Thymus (tissue), 11 donors: ENCODE data around the gene TMEM119. TPM values are rescaled to one million over a fixed set of nuclear protein-coding genes. Genes with fewer than 3 reads are reported as not detected.
"Not testable (repeated sequence)": the region's sequence is repeated elsewhere in the genome, so short reads cannot be mapped to it uniquely, and the experiment has no call there.

Experiments used
- DNase-seq, 9 donors: peaks; one replicate each; pipeline ENCODE4 v3.0.0-alpha.2; 2013; ENCODE audit warnings: low spot score in 9 of 9, low read depth in 6 of 9, missing footprints in 1 of 9
- H3K27ac ChIP-seq, 2 donors: one replicate each; pipeline ENCODE4 v1.5.1; 2013; ENCODE audit warnings: control low read depth in 1 of 2, low read depth in 1 of 2, low read length in 1 of 2, mild to moderate bottlenecking in 1 of 2, moderate library complexity in 1 of 2
- H3K27me3 ChIP-seq, 2 donors: one replicate each; pipeline ENCODE4 v1.5.1; 2013; ENCODE audit warnings: low read length in 1 of 2; ENCODE audit not compliant: control insufficient read depth in 2 of 2, insufficient read depth in 1 of 2
- H3K36me3 ChIP-seq, 2 donors: one replicate each; pipeline ENCODE4 v1.5.1; 2013; ENCODE audit warnings: low read length in 1 of 2, mild to moderate bottlenecking in 1 of 2, moderate library complexity in 1 of 2; ENCODE audit not compliant: control insufficient read depth in 2 of 2, insufficient read depth in 2 of 2
- H3K4me1 ChIP-seq, 2 donors: one replicate each; pipeline ENCODE4 v1.5.1; 2013; ENCODE audit warnings: low read length in 2 of 2; ENCODE audit not compliant: control insufficient read depth in 2 of 2, insufficient read depth in 2 of 2
- H3K4me3 ChIP-seq, 2 donors: one replicate each; pipeline ENCODE4 v1.5.1; 2013; ENCODE audit warnings: low read length in 2 of 2, control low read depth in 1 of 2, mild to moderate bottlenecking in 1 of 2
- H3K9me3 ChIP-seq, 2 donors: one replicate each; pipeline ENCODE4 v1.5.1; 2013; ENCODE audit warnings: low read length in 1 of 2, mild to moderate bottlenecking in 1 of 2; ENCODE audit not compliant: control insufficient read depth in 2 of 2, insufficient read depth in 1 of 2
- WGBS: extraction: QIAGEN DNeasy Blood & Tissue Kit; methylation state at CpG from one replicate; pipeline ENCODE4 v1.1.7; 2013; 5-methylcytosine and 5-hydroxymethylcytosine counted together
- polyA plus RNA-seq: library from polyadenylated mRNA; stranded (reverse); fragments of 200-250 nt; gene quantifications from one replicate; pipeline ENCODE4 v1.2.3, GENCODE V29; 2013
- total RNA-seq: library from RNA; stranded (reverse); fragments of 120-200 nt; gene quantifications from one replicate; pipeline ENCODE4 v1.2.4, GENCODE V29; 2013
- donor health status: healthy.

Gene TMEM119
- total and polyA plus RNA-seq, 2 donors = 4.0 to 5.3 TPM

DNA sequence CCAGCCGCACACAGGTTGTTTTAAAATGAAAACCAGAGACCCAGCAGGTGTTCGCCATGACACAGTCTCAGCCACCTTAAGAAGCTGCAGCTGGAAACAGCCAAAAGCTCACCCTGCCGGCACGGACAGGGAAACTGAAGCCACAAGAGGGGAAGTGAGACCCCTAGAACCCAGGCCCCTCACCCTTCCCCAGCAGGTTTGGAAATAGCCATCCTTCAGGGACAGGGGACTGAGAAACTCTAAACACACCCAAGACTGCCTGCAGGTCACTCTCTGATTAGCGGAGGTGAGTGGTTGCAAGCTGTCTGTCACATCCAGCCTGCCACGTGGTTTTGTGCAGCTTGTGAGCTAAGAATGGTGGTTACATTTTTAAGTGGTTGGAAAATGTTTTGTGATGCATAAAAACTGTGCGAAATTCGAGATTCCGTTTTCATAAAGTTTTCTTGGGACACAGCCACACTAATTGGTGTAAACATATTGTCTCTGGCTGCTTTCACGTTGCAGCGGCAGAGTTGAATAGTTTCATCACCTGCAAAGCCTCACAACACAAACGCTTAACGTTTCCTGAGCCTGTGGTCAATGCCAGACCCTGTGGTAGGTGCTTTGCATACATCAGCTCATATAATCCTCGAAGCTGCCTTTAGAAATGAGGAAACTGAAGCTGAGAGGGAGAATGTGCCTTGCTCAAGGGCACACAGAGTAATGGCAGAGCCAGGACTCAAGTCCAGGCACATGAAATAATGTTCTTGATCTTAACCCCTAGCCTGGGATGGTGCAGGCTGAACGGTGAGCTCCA, 37.5 kb upstream of the TMEM119 start:
- Histone ChIP-seq H3K4me1 (peaks cover 67 to 98% of the 10 kb centered on the region in 2 donors), H3K27me3 (no peaks in the 10 kb centered on the region), H3K27ac (peak overlapping the region; percentile 84), H3K4me3 (peak overlapping the region; percentile 1 to 11), H3K36me3 (no peaks in the 10 kb centered on the region), H3K9me3 (peaks cover 0 to 2% of the 10 kb centered on the region in 2 donors)
- WGBS = 1% methylated on average over 15 of the region's 15 CpGs
- DNase-seq = peak in 2 of 9 donors; percentile 56 to 86

DNA sequence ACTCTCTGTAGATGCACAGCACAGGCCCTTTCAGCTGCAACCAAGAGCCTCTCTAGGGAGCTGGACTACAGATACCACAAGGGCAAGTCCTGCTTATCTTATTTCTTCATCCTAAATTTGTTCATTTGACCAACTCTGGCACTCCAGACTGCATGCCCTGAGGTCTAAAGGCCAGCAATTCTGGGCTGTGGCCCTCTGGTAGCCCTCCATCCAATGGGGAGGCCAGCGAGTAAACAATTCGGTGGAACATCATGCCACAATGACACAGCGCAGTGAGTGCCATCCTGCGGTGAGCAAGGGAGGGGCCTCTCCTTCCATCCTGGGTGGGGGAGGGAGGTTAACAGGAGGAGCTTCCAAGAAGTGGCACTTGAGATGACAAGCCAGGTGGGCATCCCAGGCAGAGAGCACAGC, 36.5 kb upstream of the TMEM119 start:
- 8% methylated on average over 4 of the region's 4 CpGs for WGBS
- Histone ChIP-seq H3K27me3 (no peaks in the 10 kb centered on the region), H3K9me3 (peaks cover 0 to 2% of the 10 kb centered on the region in 2 donors), H3K27ac (peak overlapping the region; percentile 72 to 84), H3K4me3 (peak overlapping the region; percentile 3 to 5), H3K36me3 (no peaks in the 10 kb centered on the region), H3K4me1 (peaks cover 73 to 100% of the 10 kb centered on the region in 2 donors)
- peak in 1 of 9 donors; percentile 76 for DNase-seq

DNA sequence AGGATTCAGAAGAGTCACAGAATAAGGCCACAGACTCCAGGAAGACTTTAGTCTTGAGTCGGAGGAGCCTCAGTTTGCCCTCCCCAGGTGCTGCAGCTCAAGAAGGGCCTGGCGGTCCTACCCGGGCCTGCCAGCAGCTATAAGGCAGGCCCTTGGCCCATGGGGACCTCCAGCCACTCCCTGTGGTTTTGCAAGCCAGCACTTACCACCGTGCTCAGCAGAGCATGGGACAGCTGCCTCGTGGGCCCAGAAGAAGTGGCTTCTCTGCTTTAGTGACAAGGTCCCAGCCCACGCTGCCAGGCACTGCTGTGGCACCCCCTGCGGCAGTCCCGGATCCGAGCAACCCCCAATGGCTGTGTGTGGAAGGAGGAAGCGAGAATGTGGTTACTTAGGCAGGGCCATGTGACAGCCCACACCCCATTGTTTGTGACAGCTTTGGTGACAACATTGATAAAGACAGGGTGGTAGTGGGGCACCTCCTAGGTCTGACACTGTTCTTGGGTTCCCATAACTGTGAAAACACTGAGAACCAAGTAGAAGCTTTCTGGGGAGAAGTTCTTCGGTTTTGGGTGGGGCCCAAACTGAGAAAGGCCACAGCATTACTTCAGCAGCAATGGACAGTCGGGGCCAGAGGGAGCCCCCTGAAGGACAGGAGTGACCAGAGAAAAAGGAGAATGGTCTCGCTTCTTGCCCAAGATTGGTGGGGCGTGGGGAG, 35.8 kb upstream of the TMEM119 start, which contains the start of gene SELPLG:
Gene SELPLG (minus strand): TSS at position 361 of the 715 bp plus-strand sequence. CDS start 9,587 bp downstream, outside the sequence.
- WGBS = 18% methylated on average over 14 of the region's 14 CpGs
- peak in 5 of 9 donors; percentile 75 to 92 (median 76) for DNase-seq
- H3K4me1 ChIP-seq = peaks cover 76 to 100% of the 10 kb centered on the region in 2 donors
- H3K4me3 ChIP-seq = peak within 1 kb of the TSS; percentile 44 to 49
- H3K36me3 ChIP-seq = peaks cover 0 to 2% of the 10 kb centered on the region in 2 donors
- no peaks in the 10 kb centered on the region for H3K27me3 ChIP-seq
- peak within 1 kb of the TSS; percentile 79 to 84 for H3K27ac ChIP-seq
- peaks cover 0 to 2% of the 10 kb centered on the region in 2 donors for H3K9me3 ChIP-seq

DNA sequence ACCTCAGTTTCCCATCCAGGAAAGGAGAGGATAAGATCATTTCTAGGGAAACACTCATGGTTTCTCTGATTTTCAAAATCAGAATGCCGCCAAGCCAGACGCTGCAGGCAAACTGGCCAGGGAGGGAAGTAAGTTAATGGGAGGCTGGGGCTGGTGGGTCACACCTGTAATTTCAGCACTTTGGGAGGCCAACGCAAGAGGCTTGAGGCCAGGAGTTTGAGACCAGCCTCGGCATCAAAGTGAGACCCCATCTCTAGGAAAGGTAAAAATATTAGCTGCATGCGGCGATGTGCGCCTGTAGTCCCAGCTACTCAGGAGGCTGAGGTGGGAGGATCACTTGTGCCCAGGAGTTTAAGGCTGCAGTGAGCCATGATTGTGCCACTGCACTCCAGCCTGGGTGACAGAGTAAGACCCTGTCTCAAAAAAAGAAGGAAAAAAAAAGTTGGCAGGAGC, 35.2 kb upstream of the TMEM119 start:
- peaks cover 76 to 100% of the 10 kb centered on the region in 2 donors for H3K4me1 ChIP-seq
- peak overlapping the region; percentile 79 to 84 for H3K27ac ChIP-seq
- peaks cover 0 to 6% of the 10 kb centered on the region in 2 donors for H3K36me3 ChIP-seq
- 77% methylated on average over 7 of the region's 7 CpGs for WGBS
- DNase-seq = no peak
- H3K27me3 ChIP-seq = no peaks in the 10 kb centered on the region
- peaks cover 0 to 6% of the 10 kb centered on the region in 2 donors for H3K9me3 ChIP-seq
- H3K4me3 ChIP-seq = peak overlapping the region; percentile 44 to 49

DNA sequence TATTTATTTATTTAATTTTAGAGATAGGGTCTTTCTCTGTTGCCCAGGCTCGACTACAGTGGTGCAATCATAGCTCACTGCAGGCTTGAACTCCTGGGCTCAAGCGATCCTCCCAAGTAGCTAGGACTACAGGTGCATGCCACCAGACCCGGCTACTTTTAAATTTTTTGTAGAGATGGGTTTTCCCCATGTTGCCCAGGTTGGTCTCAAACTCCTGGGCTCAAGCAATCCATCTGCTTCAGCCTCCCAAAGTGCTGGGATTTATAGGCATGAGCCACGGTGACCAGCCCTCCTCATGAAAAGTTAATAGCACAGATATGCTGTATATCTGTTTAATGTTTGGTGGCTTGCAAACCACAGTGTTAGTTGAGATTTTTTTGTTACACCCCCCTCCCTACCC, 33.4 kb upstream of the TMEM119 start:
- not testable (repeated sequence) for H3K36me3 ChIP-seq, H3K9me3 ChIP-seq, H3K27me3 ChIP-seq, DNase-seq, H3K27ac ChIP-seq
- WGBS = 96% methylated on average over 4 of the region's 4 CpGs
- Histone ChIP-seq H3K4me1 (peaks cover 67 to 96% of the 10 kb centered on the region in 2 donors), H3K4me3 (peak overlapping the region; percentile 44 to 49)

DNA sequence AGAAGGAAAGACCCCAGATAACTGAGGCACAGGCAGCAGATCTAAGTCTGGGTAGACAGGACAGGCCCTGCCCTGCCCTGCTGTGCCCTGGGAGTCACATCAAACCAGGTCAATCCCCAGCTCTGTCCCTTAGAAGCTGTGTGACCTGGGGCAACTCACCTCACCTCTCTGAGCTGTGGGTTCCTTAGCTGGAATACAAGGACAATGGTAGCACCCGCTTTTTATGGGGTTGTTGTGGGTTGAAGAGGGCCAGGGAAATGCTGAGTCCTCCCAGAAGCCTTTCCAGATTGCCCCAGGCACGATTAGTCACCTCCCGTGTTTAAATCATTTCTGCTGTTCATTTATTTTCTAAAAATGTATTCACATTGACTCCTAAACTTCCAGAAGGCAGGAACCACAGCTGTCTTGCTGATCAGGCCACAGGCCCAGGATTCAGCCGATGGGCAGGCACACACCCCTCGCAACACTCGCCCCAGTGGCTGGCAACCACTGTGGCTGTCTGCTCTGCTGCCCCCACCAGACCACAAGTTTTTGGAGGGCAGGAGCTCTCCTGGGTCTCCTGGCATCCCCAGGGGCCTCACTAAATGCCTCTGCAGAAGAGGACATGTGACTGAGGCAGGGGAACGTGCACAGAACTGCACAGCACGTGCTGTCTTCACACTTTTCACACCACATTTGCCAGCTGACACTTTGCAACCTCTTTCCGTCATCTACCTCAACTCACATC, 32.8 kb upstream of the TMEM119 start:
- H3K36me3 ChIP-seq = peaks cover 6 to 8% of the 10 kb centered on the region in 2 donors
- 65% methylated on average over 9 of the region's 9 CpGs for WGBS
- H3K4me1 ChIP-seq = peaks cover 61 to 90% of the 10 kb centered on the region in 2 donors
- DNase-seq = no peak
- H3K27me3 ChIP-seq = no peaks in the 10 kb centered on the region
- H3K4me3 ChIP-seq = no peak overlapping the region
- peak overlapping the region; percentile 53 to 83 for H3K27ac ChIP-seq
- peaks cover 0 to 6% of the 10 kb centered on the region in 2 donors for H3K9me3 ChIP-seq

DNA sequence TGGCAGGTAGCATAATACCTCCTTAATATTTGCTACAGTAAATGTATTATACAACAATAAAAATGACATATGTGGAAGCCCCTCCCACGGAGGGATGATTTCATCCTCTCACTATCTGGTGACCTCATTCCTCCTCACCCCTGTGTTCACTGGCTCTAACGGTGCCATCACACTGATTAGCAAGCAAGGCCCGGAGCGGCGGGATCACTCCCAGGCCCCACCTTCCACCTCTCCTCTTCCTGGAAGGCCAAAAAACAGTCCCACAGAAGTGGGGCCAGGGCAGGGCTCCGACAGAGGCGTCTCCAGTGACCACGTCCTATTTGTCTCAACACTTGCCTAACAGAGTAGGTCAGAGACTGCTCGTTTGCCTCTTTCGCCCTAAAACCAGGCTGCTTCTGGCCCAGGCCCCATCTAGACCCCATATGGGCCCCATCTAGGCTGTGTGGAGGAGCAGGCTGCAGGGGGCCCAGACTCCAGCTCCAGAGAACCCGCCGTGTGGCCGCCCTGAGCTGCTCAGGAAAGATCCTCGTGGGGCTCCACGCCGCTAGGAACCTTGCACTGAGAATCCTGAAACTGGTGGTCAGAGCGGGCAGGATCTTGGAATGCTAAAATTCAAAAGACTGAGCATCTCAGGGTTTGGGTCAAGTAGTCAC, 32.1 kb upstream of the TMEM119 start:
- Histone ChIP-seq H3K36me3 (peaks cover 6 to 8% of the 10 kb centered on the region in 2 donors), H3K4me1 (peaks cover 57 to 83% of the 10 kb centered on the region in 2 donors), H3K27me3 (no peaks in the 10 kb centered on the region), H3K4me3 (no peak overlapping the region), H3K9me3 (peaks cover 0 to 6% of the 10 kb centered on the region in 2 donors), H3K27ac (peak overlapping the region; percentile 59 to 83)
- DNase-seq = peak in 1 of 9 donors; percentile 48
- WGBS = 85% methylated on average over 17 of the region's 17 CpGs

DNA sequence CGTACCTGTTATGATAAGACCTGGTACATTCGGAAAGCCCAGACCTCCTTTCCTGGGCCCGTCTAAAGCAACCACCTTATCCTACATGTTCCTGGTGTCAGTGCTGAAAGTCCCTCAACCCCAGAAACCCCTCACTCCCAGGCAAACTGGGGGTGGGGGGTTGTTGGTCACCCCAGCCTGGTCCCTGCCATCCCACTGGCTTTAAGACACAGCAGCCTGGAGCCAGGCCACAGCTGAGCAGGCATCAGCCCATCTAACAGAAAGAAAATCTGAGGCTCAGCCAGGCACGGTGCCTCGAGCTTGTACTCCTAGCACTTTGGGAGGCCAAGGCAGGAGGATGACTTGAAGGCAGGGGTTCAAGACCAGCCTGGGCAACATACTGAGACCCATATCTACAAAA, 31.3 kb upstream of the TMEM119 start:
- peaks cover 0 to 6% of the 10 kb centered on the region in 2 donors for H3K9me3 ChIP-seq
- H3K27ac ChIP-seq = peak overlapping the region; percentile 83 to 88
- no peak for DNase-seq
- peaks cover 7 to 9% of the 10 kb centered on the region in 2 donors for H3K36me3 ChIP-seq
- no peaks in the 10 kb centered on the region for H3K27me3 ChIP-seq
- WGBS = 81% methylated on average over 5 of the region's 5 CpGs
- H3K4me3 ChIP-seq = no peak overlapping the region
- peaks cover 50 to 75% of the 10 kb centered on the region in 2 donors for H3K4me1 ChIP-seq
